Heart right ventricle (tissue), 16 donors: ENCODE results near the gene GFI1. TPM values are rescaled to one million over a fixed set of nuclear protein-coding genes. Genes with fewer than 3 reads are reported as not detected.

Source experiments
- ATAC-seq, 8 donors: fragments of 200-7000 bp; cut with Tn5 transposase; one replicate each; pipeline ENCODE4 v1.9.1; 2020; ENCODE audit warnings: mild to moderate bottlenecking in 8 of 8, moderate library complexity in 8 of 8, moderate number of reproducible peaks in 1 of 8
- DNase-seq, 2 donors: peaks; one replicate each; pipeline ENCODE4 v3.0.0-alpha.2; 2020
- H3K27ac ChIP-seq, 10 donors: fragments of 200-600 bp; sonication (generic) in 2 of 10; one replicate each; pipeline versions ENCODE4 v1.5.0 to v1.8.0; 2020 to 2022; ENCODE audit warnings: mild to moderate bottlenecking in 3 of 10
- H3K27me3 ChIP-seq, 7 donors: fragments of 200-600 bp; one replicate each; pipeline ENCODE4 v1.8.0; 2021 to 2022; ENCODE audit warnings: mild to moderate bottlenecking in 2 of 7
- H3K36me3 ChIP-seq, 9 donors: fragments of 200-600 bp; sonication (generic) in 1 of 9; one replicate each; pipeline versions ENCODE4 v1.5.0 to v1.8.0; 2020 to 2022; ENCODE audit warnings: mild to moderate bottlenecking in 2 of 9
- H3K4me1 ChIP-seq, 9 donors: fragments of 200-600 bp; sonication (generic) in 1 of 9; one replicate each; pipeline versions ENCODE4 v1.5.0 to v1.8.0; 2020 to 2022; ENCODE audit warnings: mild to moderate bottlenecking in 4 of 9
- H3K4me3 ChIP-seq, 10 donors: fragments of 200-600 bp; sonication (generic) in 2 of 10; one replicate each; pipeline versions ENCODE4 v1.5.0 to v1.8.0; 2020 to 2022; ENCODE audit warnings: mild to moderate bottlenecking in 7 of 10, moderate library complexity in 2 of 10
- H3K9me3 ChIP-seq, 11 donors: fragments of 200-600 bp in 10 of 11; sonication (generic) in 2 of 11; one replicate each; pipeline versions ENCODE4 v1.5.0 to v1.8.0; 2013 to 2022; ENCODE audit warnings: mild to moderate bottlenecking in 2 of 11, control low read depth in 1 of 11, moderate library complexity in 1 of 11
- CTCF ChIP-seq, 9 donors: fragments of 200-600 bp; sonication (generic) in 2 of 9; IDR thresholded peaks; one replicate each; pipeline versions ENCODE4 v1.5.0 to v1.8.0; 2021 to 2022; ENCODE audit warnings: antibody characterized with exemption in 9 of 9, mild to moderate bottlenecking in 5 of 9, moderate library complexity in 1 of 9
- WGBS, 2 donors: extraction: QIAGEN DNeasy Blood & Tissue Kit; methylation state at CpG; one replicate each; pipeline ENCODE4 v1.1.7; 2013; ENCODE audit warnings: inconsistent platforms in 1 of 2; 5-methylcytosine and 5-hydroxymethylcytosine counted together
- intact Hi-C, 10 donors: fragments of 100-400 bp; cut with DNase I; formaldehyde crosslinking; loops; one replicate each; pipeline versions ENCODE4 v1.11.1 to v1.14.2; 2022
- polyA plus RNA-seq, 2 donors: library from polyadenylated mRNA; stranded (reverse); fragments of 200-250 nt; gene quantifications; one replicate each; pipeline ENCODE4 v1.2.3, GENCODE V29; 2013
- total RNA-seq, 10 donors: library from RNA; stranded (reverse); fragmentation: NEBNext Ultra II Directional in 3 of 10; extraction: Animal tissue kit (Norgen Biotek cat#: 25700) in 3 of 10; gene quantifications; one replicate each; pipeline versions ENCODE4 v1.2.1 to v1.2.4, GENCODE V29; 2021 to 2023
- donor health status: Arrhythmogenic right ventricular cardiomyopathy.
- donor health status: ischemic (EF 13 %, LVEDD 7.1; RV severe dilation, severe dysfunction).
- donor health status: healthy with polysubstance abuse.
- donor health status: DM: no; HTN: yes; CAD: no.
- donor health status: DM: no; HTN: no; CAD: no.
- donor health status: ischemic (EF 25% LVEDD 6.9; RV normal size, moderate dysfunction).
- donor health status: ischemic (EF 25% LVEDD 5.7; RV mildly dilated, moderate dysfunction).
- donor health status: healthy.
- donor health status: DM: yes; HTN: yes; CAD: no.
- donor health status: Ischemic cardiomyopathy.
- donor health status: ischemic (EF 35%, LVEDD 5.7; RV mildly dilated, moderate dysfunction).
- donor health status: nonischemic (EF 11% LVEDD 7.7; RV severe dilation, severe dysfunction).
- donor health status: DM: yes; HTN: yes; CAD: no.
- donor health status: PGD.
- donor health status: ischemic (EF 29% LVEDD 5.4; RV normal size, mild dysfunction).
- donor health status: nonischemic (EF 23%, LVEDD 6.1; RV moderate dilation, normal function).

The GFI1 gene
- total and polyA plus RNA-seq, 12 donors: 0.09 to 1.3 (median 0.15) TPM; not detected in 3

GRCh38 chr1:92461364-92462097 is 25.2 kb downstream of the GFI1 start:
- TF ChIP-seq CTCF (IDR thresholded peaks at IDR 0.05): peak in 1 of 9 donors; percentile 7
- Histone ChIP-seq H3K4me3 (no peak overlapping the region), H3K27me3 (no peaks in the 10 kb centered on the region), H3K9me3 (no peaks in the 10 kb centered on the region), H3K4me1 (peaks cover 0 to 73% (median 0%) of the 10 kb centered on the region in 9 donors), H3K36me3 (no peaks in the 10 kb centered on the region), H3K27ac (peak overlapping the region in 1 of 10 donors; percentile 15)
- ATAC-seq: no peak
- DNase-seq: no peak
- WGBS, 2 donors: 86 to 89% methylated on average over 5 of the region's 5 CpGs
- intact Hi-C loops: no loop called here

GRCh38 chr1:92459871-92460320 is 26.8 kb downstream of the GFI1 start:
- no peaks in the 10 kb centered on the region for H3K36me3 ChIP-seq
- peak overlapping the region in 1 of 10 donors; percentile 20 for H3K4me3 ChIP-seq
- peak in 6 of 8 donors; percentile 28 to 91 (median 68) for ATAC-seq

GRCh38 chr1:92458146-92458545 is 28.6 kb downstream of the GFI1 start:
- Histone ChIP-seq H3K36me3 (no peaks in the 10 kb centered on the region), H3K4me3 (no peak overlapping the region), H3K9me3 (no peaks in the 10 kb centered on the region), H3K27ac (peak overlapping the region in 1 of 10 donors; percentile 10), H3K27me3 (no peaks in the 10 kb centered on the region), H3K4me1 (peaks cover 0 to 53% (median 0%) of the 10 kb centered on the region in 9 donors)
- 68 to 75% methylated on average over 2 of the region's 2 CpGs for WGBS, 2 donors
- ATAC-seq: no peak
- no peak for DNase-seq
- no peak for TF ChIP-seq CTCF (IDR thresholded peaks at IDR 0.05)
- intact Hi-C loops: no loop called here

More at GRCh38 chr1:92459871-92460320, 26.8 kb downstream of the GFI1 start:
- Histone ChIP-seq H3K27ac (peak overlapping the region in 5 of 10 donors; percentile 40 to 85 (median 57)), H3K4me1 (peaks cover 0 to 67% (median 0%) of the 10 kb centered on the region in 9 donors), H3K27me3 (no peaks in the 10 kb centered on the region), H3K9me3 (no peaks in the 10 kb centered on the region)
- 37 to 52% methylated on average over 4 of the region's 4 CpGs for WGBS, 2 donors
- intact Hi-C loops: no loop called here
- TF ChIP-seq CTCF (IDR thresholded peaks at IDR 0.05): no peak
- DNase-seq: no peak

GRCh38 chr1:92447976-92448375 is 38.7 kb downstream of the GFI1 start:
- TF ChIP-seq CTCF (IDR thresholded peaks at IDR 0.05): no peak
- DNase-seq (no peak), ATAC-seq (no peak)
- H3K4me3 ChIP-seq: no peak overlapping the region
- H3K36me3 ChIP-seq: no peaks in the 10 kb centered on the region
- H3K27ac ChIP-seq: no peak overlapping the region
- peaks cover 0 to 3% (median 0%) of the 10 kb centered on the region in 7 donors for H3K27me3 ChIP-seq
- intact Hi-C loops: no loop called here
- WGBS, 2 donors: 95 to 100% methylated on average over 2 of the region's 2 CpGs
- H3K9me3 ChIP-seq: no peaks in the 10 kb centered on the region
- peaks cover 0 to 5% (median 0%) of the 10 kb centered on the region in 9 donors for H3K4me1 ChIP-seq
